Chondrocyte (in vitro differentiated cells): ENCODE data around the gene ECI1. TPM values are rescaled to one million over a fixed set of nuclear protein-coding genes. Genes with fewer than 3 reads are reported as not detected.

Source experiments
- DNase-seq: peaks from one replicate; pipeline ENCODE4 v3.0.0; 2021; ENCODE audit warnings: mixed read lengths, low spot score
- H3K27ac Mint-ChIP-seq: one replicate; pipeline ENCODE4 v1.8.0; 2021; ENCODE audit warnings: mild to moderate bottlenecking, moderate library complexity, mixed read lengths; ENCODE audit not compliant: unreplicated experiment
- H3K27me3 Mint-ChIP-seq: 2 replicates; pipeline ENCODE4 v1.8.0; 2021; ENCODE audit warnings: low read depth, mixed read lengths
- H3K36me3 Mint-ChIP-seq: 2 replicates; pipeline ENCODE4 v1.8.0; 2021; ENCODE audit warnings: low read depth, mixed read lengths
- H3K4me1 Mint-ChIP-seq: 2 replicates; pipeline ENCODE4 v1.8.0; 2021; ENCODE audit warnings: low read depth, mild to moderate bottlenecking, mixed read lengths
- H3K4me3 Mint-ChIP-seq: one replicate; pipeline ENCODE4 v1.8.0; 2021; ENCODE audit warnings: mild to moderate bottlenecking, moderate library complexity, mixed read lengths; ENCODE audit not compliant: unreplicated experiment
- H3K9me3 Mint-ChIP-seq: 2 replicates; pipeline ENCODE4 v1.8.0; 2021; ENCODE audit warnings: low read depth, mixed read lengths
- CTCF ChIP-seq: fragments of 200-600 bp; sonication (generic); IDR thresholded peaks from 2 replicates; pipeline ENCODE4 v1.5.0; 2021; ENCODE audit warnings: antibody characterized with exemption, mild to moderate bottlenecking, moderate library complexity
- total RNA-seq: library from RNA; stranded (reverse); gene quantifications from 3 replicates; pipeline ENCODE4 v1.2.1, GENCODE V29; 2021

Gene ECI1
- total RNA-seq, 1 donor from 2014 or later, result 44.5 TPM

DNA sequence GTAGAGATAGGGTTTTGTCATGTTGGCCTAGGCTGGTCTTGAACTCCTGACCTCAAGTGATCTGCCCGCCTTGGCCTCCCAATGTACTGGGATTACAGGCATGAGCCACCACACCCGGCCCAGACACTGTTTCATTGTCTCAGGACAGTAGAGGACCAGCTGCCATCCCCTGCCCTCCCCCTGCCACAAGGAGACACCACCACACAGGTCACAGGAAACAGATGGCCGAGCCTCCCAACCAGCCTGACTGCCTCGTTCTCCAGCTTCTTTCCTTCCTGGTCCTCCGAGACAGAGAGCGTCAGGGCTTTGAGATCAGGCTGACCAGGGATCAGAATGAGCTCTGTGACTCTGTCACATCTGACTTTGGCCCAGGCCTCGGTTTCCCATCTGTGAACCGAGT, 37.3 kb upstream of the ECI1 start:
- H3K4me3 Mint-ChIP-seq, result no peak overlapping the region

DNA sequence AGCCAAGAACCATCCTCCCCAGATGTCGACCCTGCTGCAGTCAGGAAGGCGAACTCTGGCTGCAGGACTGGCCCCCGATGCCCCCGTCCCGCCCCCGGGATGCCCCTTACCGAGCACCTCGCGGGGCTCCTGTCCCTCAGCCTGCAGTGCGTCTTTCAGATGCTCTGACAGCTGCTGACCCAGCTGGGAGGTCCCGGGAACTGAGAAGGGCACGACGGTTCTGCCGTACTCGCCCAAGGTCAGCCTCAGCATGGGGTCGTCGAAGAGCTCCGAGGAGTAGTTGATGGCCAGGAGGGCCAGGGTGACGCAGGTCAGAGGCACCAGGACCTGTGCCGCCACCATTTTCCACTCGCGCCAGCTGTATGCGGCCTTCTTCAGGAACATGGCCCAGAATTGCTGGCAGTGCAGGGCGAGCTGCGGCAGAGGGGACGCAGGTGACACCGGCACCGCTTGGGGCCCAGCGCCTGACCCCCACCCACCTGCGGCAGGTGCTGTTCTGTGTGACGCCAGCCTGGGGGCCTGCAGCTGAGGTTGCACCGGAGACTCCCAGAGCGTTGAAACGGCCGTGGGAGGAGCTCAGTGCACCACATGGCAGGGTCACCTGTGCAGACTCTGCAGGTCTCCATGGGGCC, 36.6 kb upstream of the ECI1 start:
- DNase-seq, result no peak
- Mint-ChIP-seq H3K36me3 (peaks cover 11% of the 10 kb centered on the region), H3K27me3 (no peaks in the 10 kb centered on the region), H3K27ac (no peak overlapping the region), H3K4me3 (no peak overlapping the region), H3K4me1 (no peaks in the 10 kb centered on the region), H3K9me3 (no peaks in the 10 kb centered on the region)
- no peak for TF ChIP-seq CTCF

More for the DNA sequence above, 37.3 kb upstream of the ECI1 start:
- H3K36me3 Mint-ChIP-seq, result peaks cover 8% of the 10 kb centered on the region
- H3K9me3 Mint-ChIP-seq, result no peaks in the 10 kb centered on the region
- no peaks in the 10 kb centered on the region for H3K27me3 Mint-ChIP-seq
- no peak for TF ChIP-seq CTCF
- H3K4me1 Mint-ChIP-seq, result no peaks in the 10 kb centered on the region
- no peak overlapping the region for H3K27ac Mint-ChIP-seq
- no peak for DNase-seq

DNA sequence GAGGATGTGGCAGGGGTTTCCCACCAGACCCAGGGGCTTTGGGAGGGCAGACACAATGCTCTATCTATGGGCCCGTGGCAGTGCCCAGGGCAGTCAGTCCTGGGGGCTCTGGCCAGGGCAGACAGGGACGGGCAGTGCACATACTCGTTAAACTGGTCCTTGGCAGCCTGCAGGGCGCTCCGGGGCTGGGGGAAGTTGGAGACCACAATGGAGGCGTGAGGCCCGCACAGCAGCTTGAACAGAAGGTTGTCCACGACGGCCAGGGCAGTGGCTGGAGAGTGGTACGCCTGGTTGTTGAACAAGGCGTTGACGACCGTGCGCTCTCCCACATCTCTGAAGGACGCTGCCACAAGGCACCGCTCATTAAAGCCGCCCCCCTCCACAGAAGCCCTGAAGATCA, 35.2 kb upstream of the ECI1 start:
- Mint-ChIP-seq H3K4me1 (no peaks in the 10 kb centered on the region), H3K27ac (no peak overlapping the region), H3K9me3 (no peaks in the 10 kb centered on the region), H3K27me3 (no peaks in the 10 kb centered on the region), H3K36me3 (peaks cover 7% of the 10 kb centered on the region), H3K4me3 (no peak overlapping the region)
- TF ChIP-seq CTCF, result no peak
- no peak for DNase-seq

DNA sequence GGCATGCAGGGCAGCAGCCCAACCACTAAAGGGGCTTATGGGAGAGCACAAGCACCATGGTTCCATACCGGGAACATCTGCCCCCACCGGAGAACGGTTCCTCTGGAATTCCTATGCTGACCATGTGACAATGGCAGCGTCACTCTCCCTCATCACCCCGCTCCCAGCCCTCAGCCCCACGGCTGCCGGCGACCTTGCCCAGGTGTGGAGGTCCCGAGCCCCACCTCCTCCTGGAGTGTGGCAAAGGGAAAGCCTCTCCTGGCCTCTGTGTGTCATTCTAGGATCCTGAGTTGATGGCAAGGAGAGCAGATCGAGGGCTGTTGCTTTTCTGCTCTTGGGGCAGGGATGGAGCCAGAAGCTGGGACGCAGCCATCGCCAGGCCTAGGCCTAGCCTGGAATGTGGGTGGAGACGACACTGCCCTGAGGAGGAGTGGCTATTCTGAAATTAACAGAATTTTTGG, 34.4 kb upstream of the ECI1 start:
- H3K9me3 Mint-ChIP-seq, result no peaks in the 10 kb centered on the region
- H3K27me3 Mint-ChIP-seq, result no peaks in the 10 kb centered on the region
- H3K4me1 Mint-ChIP-seq, result no peaks in the 10 kb centered on the region
- H3K36me3 Mint-ChIP-seq, result peaks cover 9% of the 10 kb centered on the region
- no peak overlapping the region for H3K4me3 Mint-ChIP-seq
- no peak for DNase-seq
- H3K27ac Mint-ChIP-seq, result no peak overlapping the region
- TF ChIP-seq CTCF, result no peak

DNA sequence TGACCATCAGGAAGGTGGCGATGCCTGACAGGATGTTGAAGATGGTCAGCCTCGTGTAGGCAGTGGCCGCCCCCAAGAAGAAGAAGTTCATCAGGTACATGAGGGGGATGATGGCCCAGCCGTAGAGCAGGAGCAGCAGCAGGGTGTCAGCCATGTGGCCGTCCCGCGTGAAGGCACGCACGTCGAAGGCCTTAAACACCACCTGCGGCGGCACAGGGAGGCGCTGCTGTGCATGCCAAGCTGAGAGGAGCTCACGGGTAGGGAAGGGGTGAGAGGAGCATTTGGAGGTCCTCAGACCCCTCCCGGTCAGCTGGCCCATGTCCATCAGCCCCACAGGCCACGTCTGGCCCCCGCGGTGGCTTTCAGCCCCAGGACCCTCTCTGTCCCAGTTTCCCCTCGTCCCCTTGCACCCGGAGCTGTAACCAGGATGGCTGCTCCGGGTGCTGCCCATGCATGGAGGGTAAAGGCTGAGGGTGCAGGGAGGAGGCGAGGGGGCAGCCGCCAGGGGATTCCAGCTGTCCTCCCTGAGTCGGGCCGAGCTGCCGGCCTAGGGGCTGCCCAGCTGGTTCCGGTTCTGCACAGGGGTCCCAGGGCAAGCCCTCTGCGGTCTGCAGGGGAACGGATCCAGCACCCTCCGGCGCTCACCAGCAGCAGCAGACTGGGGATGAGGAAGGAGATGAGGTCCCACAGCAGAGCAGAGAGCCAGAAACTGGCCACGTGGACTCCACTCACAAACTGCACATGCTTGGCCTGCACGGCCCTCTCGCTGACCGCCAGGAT, 33.6 kb upstream of the ECI1 start:
- DNase-seq, result no peak
- Mint-ChIP-seq H3K9me3 (no peaks in the 10 kb centered on the region), H3K27ac (no peak overlapping the region), H3K4me1 (no peaks in the 10 kb centered on the region), H3K4me3 (no peak overlapping the region), H3K27me3 (no peaks in the 10 kb centered on the region), H3K36me3 (peaks cover 11% of the 10 kb centered on the region)
- TF ChIP-seq CTCF, result no peak
